GM19043 (cell line): ENCODE data around the gene CABP1.
"Not testable (repeated sequence)": the region's sequence is repeated elsewhere in the genome, so short reads cannot be mapped to it uniquely, and the experiment has no call there.

Source experiments
- ATAC-seq: cut with Tn5 transposase; IDR thresholded peaks from one replicate; pipeline ENCODE4 v1.9.1; 2021; ENCODE audit warnings: low read depth; ENCODE audit not compliant: unreplicated experiment

CABP1 gene

DNA sequence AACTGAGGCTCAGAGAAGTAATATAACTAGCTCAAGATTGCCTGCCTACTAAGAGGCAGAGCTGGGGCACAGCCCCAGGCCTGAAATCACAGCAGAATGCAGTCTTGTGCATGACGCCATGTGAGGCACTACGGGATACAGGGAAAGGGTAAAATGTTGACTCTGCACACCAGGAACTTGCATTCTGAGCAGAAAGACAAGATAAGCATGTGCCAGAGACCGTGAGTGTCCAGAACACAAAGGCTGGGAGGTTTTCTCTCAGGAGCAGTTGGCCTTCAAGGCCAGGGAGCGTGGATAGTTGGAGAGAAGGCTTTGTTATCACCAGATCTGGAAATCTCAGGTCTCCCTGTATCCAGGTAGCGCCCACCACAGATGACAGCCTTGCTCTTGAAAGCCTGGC, 23.3 kb downstream of the CABP1 start:
- ATAC-seq, result no peak

DNA sequence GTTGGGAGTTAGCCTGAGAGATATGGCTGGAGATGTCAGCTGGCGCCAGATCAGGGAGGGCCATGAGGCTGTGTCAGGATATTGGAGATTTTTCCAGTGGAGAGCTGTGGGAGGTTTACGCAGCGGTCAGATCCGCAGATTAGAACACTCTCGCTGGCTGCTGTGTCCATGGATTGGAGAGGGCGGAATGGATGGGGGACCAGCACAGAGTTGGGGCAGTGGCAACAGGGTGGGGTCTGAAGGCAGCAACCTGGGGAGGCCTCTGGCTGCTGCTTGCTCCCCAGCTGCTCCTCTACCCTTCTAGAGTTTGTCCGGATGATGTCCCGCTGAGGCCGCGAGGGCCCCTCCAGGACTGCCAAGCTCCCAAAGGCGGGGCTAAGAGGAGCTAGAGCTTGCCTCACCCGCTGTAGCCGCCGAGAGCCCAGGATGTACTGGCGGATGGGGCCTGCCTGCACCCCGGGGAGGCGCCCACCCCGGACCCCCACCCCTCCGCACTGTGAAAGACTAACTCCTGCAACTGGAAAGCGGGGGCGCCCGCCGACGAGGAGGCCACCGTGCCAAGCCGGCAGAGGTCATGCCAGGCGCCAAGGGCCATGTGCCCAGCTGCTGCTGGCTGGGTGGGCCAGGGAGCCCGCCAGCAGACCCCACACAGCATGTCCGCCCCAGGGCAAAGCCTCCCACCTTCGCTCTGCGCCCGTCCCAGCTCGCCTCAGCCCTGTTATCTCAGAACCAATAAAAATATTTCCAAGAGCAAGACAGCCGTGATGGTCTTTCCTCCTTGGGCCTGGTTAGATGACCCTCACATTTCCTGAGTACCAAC, 26.4 kb downstream of the CABP1 start:
- ATAC-seq, result no peak

- ATAC-seq, result no peak
Measured at GRCh38 chr12:120668091-120668867, 27.9 kb downstream of the CABP1 start.

GRCh38 chr12:120668868-120669840, 28.7 kb downstream of the CABP1 start:
- peak; percentile 46 for ATAC-seq

DNA sequence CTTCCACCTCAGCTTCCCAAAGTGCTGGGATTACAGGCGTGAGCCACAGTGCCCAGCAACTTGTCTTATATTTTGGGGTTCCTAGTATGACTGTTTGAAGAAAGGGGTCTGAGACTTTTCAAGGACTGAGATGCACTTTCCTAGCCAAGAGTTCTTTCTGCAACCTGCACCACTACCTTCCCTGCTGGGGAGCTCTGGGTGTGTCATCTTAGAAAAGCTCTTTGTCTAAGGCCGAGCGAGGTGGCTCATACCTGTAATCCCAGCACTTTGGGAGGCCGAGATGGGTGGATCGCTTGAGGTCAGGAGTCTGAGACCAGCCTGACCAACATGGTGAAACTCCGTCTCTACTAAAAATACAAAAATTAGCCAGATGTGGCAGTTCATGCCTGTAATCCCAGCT, 29.8 kb downstream of the CABP1 start:
- not testable (repeated sequence) for ATAC-seq

- no peak for ATAC-seq
Measured at GRCh38 chr12:120670667-120671066, 30.2 kb downstream of the CABP1 start.

- ATAC-seq, result no peak
Measured at GRCh38 chr12:120674097-120674636, 33.7 kb downstream of the CABP1 start.

DNA sequence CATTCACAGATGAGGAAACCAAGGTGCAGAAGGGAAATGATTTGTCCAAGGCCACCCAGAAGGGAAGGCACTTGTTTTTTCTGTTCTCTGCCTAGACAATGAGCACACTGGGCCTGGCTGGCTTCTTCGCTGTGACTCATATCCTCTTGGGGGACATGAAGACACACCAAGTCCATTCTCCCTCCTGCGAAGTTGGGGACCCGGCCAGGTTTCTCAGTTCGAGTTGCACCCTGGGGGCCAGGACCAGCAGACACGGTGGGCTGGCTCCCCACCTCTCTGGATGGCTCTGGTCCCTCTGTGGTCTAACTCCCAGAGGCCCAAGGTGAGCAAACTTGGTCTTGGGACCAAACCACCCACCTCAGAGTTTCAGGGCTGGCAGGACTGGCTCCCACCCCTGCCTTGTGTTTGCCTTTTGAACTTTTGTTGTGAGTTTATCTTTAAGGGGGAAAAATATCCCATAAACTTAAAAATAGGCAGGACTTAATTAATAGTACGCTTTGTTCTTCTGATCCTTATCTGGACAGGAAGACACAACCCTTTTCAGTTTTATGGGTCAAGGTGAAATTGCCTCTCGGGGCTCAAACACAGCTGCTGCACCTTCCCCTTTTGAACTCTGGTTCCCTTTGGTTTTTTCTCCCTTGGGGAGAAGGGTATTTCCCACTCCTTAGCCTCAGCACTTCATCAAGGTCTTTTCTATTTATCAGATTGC, 37.5 kb downstream of the CABP1 start:
- ATAC-seq, result peak; percentile 66

DNA sequence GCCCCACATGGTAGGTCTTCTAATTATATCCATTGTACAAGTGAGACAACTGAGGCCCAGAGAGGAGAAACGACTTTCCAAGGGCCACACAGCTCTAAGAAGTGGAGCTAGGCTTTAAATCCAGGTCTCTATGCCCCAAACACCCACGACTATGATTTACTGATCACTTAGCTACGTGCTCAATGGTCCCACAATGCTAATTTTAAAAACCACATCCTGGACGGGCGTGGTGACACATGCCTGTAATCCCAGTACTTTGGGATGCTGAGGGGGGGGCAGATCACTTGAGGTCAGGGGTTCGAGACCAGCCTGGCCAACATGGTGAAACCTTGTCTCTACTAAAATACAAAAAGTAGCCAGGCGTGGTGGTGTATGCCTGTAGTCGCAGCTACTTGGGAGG, 38.1 kb downstream of the CABP1 start:
- ATAC-seq, result no peak

DNA sequence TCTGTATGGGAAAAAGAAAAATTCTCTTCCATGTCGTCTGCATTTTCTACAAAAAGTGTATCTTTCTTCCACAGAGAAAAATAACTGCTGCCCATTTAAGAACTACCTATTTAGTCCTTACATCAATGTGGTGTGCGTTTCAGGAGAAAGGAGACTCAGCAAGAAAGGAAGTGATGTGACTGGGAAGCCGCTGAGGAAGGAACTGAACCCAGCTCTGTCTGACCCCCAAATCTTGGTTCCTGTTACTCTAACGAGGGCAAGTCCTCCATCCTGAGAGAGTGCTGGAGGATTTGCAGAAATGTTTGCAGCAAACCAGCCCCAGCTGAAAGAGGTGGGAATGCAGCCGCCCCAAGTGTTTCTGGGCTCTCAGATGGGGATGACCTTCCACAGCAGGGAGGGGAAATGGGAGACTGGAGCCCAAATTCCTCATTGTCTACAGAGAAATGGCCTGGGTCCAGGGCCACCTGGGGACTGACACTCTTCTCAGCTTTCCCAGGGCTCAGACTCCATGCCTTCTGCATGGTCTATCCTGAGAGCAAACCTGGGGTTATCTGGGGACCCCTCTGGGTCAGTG, 39.8 kb downstream of the CABP1 start:
- ATAC-seq, result no peak

GRCh38 chr12:120684523-120684932, 44.1 kb downstream of the CABP1 start:
- ATAC-seq, result no peak

DNA sequence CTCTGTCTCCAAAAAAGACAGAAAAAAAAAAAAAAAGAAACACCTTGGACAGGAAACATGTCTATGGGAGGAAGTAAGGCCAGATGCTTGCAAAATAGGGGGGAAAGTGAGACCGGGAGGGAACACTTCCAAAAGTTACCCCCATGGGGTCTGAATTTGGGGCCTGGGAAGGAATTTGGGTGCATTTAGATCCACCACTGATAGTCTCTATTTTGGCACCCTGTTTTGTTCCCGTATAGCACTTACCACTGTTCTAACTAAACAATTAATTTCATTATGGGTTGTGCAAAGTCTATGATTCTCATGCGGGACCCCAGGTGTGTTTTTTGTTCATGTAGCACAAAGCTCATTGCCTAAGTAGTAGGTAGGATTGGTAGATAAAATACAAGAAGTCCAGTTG, 45.1 kb downstream of the CABP1 start:
- no peak for ATAC-seq

DNA sequence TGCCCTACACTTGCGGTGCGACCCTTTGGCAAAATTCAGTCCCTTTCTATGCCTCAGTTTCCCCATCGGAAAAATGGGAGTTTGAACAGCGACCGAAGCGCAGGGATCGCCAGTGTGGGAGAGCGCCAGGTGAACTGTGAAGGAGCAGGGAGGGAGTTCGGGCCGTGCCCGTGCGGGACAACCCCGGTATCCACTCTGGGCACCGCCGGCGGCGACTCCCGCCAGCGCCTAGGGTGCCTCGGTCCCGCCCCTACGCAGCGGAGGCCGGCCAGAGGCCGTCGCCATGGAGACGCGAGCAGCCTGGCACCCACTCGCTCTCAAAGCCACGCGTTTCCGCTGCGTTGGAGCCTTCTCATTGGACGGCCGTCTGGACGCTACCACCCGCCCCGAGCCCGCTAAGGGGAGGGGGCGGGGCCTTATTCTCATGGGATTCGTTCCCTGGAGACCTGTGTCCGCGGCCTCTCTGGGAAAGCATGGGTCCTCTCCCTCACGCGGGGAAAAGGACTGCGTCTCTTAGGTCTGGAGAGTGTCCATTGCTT, 45.8 kb downstream of the CABP1 start:
- ATAC-seq, result peak; percentile 62

- peak; percentile 62 for ATAC-seq
Measured at GRCh38 chr12:120686690-120687577, 46.5 kb downstream of the CABP1 start, which contains the start of gene MLEC. TSS of gene MLEC (plus strand) at chr12:120687149. CDS start at chr12:120687297, 148 bp downstream.

- ATAC-seq, result no peak
Measured at GRCh38 chr12:120687578-120688289, 47.3 kb downstream of the CABP1 start.

GRCh38 chr12:120688527-120689071, 48.2 kb downstream of the CABP1 start:
- ATAC-seq, result no peak

- ATAC-seq, result no peak
Measured at GRCh38 chr12:120689397-120690082, 49.1 kb downstream of the CABP1 start.
